ENCODE measurements around the gene SYT15. TPM values are rescaled to one million over a fixed set of nuclear protein-coding genes. Genes with fewer than 3 reads are reported as not detected.
"Not testable (repeated sequence)": the region's sequence is repeated elsewhere in the genome, so short reads cannot be mapped to it uniquely, and the experiment has no call there.

Gene SYT15
- total and polyA plus RNA-seq, 2 of the 4 experiments (the other 2 are of a cell fraction) = 0.54 to 0.68 TPM

- POLR2A ChIA-PET (ENCODE audit: unreplicated experiment); H3K4me2 ChIP-seq (ENCODE audit: low read depth, low read length); ATAC-seq (ENCODE audit: low read depth); H2BK15ac ChIP-seq (ENCODE audit: low read depth, low read length); DNase-seq; H3K14ac ChIP-seq (replicated peaks; ENCODE audit: low read depth, low read length); H3K18ac ChIP-seq (ENCODE audit: low read depth, low read length); H2BK5ac ChIP-seq (ENCODE audit: low read depth, low read length, poor library complexity, severe bottlenecking); H4K20me1 ChIP-seq (ENCODE audit: insufficient read depth, low read length); H3K9ac ChIP-seq (ENCODE audit: low read depth, low read length); dilution Hi-C loops (cut with HindIII; ENCODE audit: low sequenced_read_pairs, unreplicated experiment); H2BK120ac ChIP-seq (ENCODE audit: low read depth, low read length); H2BK20ac ChIP-seq (ENCODE audit: low read depth, low read length); H3K9me3 ChIP-seq (ENCODE audit: control insufficient read depth, insufficient read depth, low read length); H3K79me1 ChIP-seq (ENCODE audit: low read depth in 1 of 2, low read length in 2 of 2); H3K23ac ChIP-seq (ENCODE audit: low read depth, low read length); H3K4me1 ChIP-seq (ENCODE audit: control insufficient read depth, insufficient read depth, low read length); in situ Hi-C loops (cut with MboI; ENCODE audit: low sequenced_read_pairs); intact Hi-C loops (cut with micrococcal nuclease); H3K56ac ChIP-seq (ENCODE audit: extremely low read depth, insufficient read depth, low read length); H2AK5ac ChIP-seq (ENCODE audit: low read depth, low read length); H4K91ac ChIP-seq (ENCODE audit: insufficient read depth, low read depth, low read length); H2AK9ac ChIP-seq (replicated peaks; ENCODE audit: low read depth, low read length, poor library complexity); CTCF ChIA-PET; H3K27ac ChIP-seq (ENCODE audit: insufficient read depth, low read length); H2AFZ ChIP-seq (replicated peaks; ENCODE audit: low read length, poor library complexity); H3K4me3 ChIP-seq (ENCODE audit: insufficient read depth, low read depth, low read length); H3K9me1 ChIP-seq (ENCODE audit: insufficient read depth, low read length); H3K27me3 ChIP-seq (ENCODE audit: control insufficient read depth, insufficient read depth, low read length); H4K5ac ChIP-seq (ENCODE audit: low read depth, low read length); H4K8ac ChIP-seq (ENCODE audit: low read depth in 2 of 2, low read length in 2 of 2); BruUV-seq (replicated peaks); H3K4ac ChIP-seq (ENCODE audit: low read depth, low read length); H3K36me3 ChIP-seq (ENCODE audit: control insufficient read depth, insufficient read depth, low read length): not testable (repeated sequence)
- no CpG with 5 or more reads among the region's 13 CpGs for WGBS, 2 experiments (ENCODE audit: extremely low coverage in 2 of 2, insufficient read length in 1 of 2)
Observed at GRCh38 chr10:46593307-46593706, 14.4 kb downstream of the SYT15 start.

- H3K18ac ChIP-seq (ENCODE audit: low read depth, low read length); H3K9me3 ChIP-seq (ENCODE audit: control insufficient read depth, insufficient read depth, low read length); H2AK9ac ChIP-seq (replicated peaks; ENCODE audit: low read depth, low read length, poor library complexity); H3K4ac ChIP-seq (ENCODE audit: low read depth, low read length); H3K27me3 ChIP-seq (ENCODE audit: control insufficient read depth, insufficient read depth, low read length); H3K79me1 ChIP-seq (ENCODE audit: low read depth in 1 of 2, low read length in 2 of 2); H3K9me1 ChIP-seq (ENCODE audit: insufficient read depth, low read length); H4K91ac ChIP-seq (ENCODE audit: insufficient read depth, low read depth, low read length); POLR2A ChIA-PET (ENCODE audit: unreplicated experiment); dilution Hi-C loops (cut with HindIII; ENCODE audit: low sequenced_read_pairs, unreplicated experiment); H3K4me3 ChIP-seq (ENCODE audit: insufficient read depth, low read depth, low read length); H3K9ac ChIP-seq (ENCODE audit: low read depth, low read length); DNase-seq; H2BK15ac ChIP-seq (ENCODE audit: low read depth, low read length); CTCF ChIA-PET; H3K36me3 ChIP-seq (ENCODE audit: control insufficient read depth, insufficient read depth, low read length); H3K4me2 ChIP-seq (ENCODE audit: low read depth, low read length); H2BK120ac ChIP-seq (ENCODE audit: low read depth, low read length); in situ Hi-C loops (cut with MboI; ENCODE audit: low sequenced_read_pairs); H4K20me1 ChIP-seq (ENCODE audit: insufficient read depth, low read length); H2BK5ac ChIP-seq (ENCODE audit: low read depth, low read length, poor library complexity, severe bottlenecking); H4K5ac ChIP-seq (ENCODE audit: low read depth, low read length); H4K8ac ChIP-seq (ENCODE audit: low read depth in 2 of 2, low read length in 2 of 2); BruUV-seq (replicated peaks); H3K27ac ChIP-seq (ENCODE audit: insufficient read depth, low read length); H3K4me1 ChIP-seq (ENCODE audit: control insufficient read depth, insufficient read depth, low read length); H2BK20ac ChIP-seq (ENCODE audit: low read depth, low read length); H3K56ac ChIP-seq (ENCODE audit: extremely low read depth, insufficient read depth, low read length); H2AK5ac ChIP-seq (ENCODE audit: low read depth, low read length); intact Hi-C loops (cut with micrococcal nuclease); H2AFZ ChIP-seq (replicated peaks; ENCODE audit: low read length, poor library complexity); H3K14ac ChIP-seq (replicated peaks; ENCODE audit: low read depth, low read length); H3K23ac ChIP-seq (ENCODE audit: low read depth, low read length): not testable (repeated sequence)
- ATAC-seq (ENCODE audit: low read depth) = peak; percentile 56
- WGBS, 2 experiments (ENCODE audit: extremely low coverage in 2 of 2, insufficient read length in 1 of 2) = no CpG with 5 or more reads among the region's 6 CpGs
Observed at GRCh38 chr10:46594453-46595063, 15.6 kb downstream of the SYT15 start.

All from IMR-90 (cell line).